Loucy (cell line): ENCODE measurements around the gene SPAG6.

ENCODE experiments used
- EZH2phosphoT487 ChIP-seq: fragments of 200-600 bp; IDR thresholded peaks from 2 replicates; pipeline ENCODE4 v1.6.1; 2018; ENCODE audit warnings: antibody characterized with exemption, mild to moderate bottlenecking, moderate library complexity, borderline replicate concordance
- TF ChIP-seq, protein P1 (sequence below): fragments of 200-600 bp; sonication (generic); conservative IDR thresholded peaks from 2 replicates; pipeline ENCODE4 v1.5.1; 2014; ENCODE audit warnings: mild to moderate bottlenecking, antibody characterized with exemption, low read length

- TF ChIP-seq, protein P1, sequence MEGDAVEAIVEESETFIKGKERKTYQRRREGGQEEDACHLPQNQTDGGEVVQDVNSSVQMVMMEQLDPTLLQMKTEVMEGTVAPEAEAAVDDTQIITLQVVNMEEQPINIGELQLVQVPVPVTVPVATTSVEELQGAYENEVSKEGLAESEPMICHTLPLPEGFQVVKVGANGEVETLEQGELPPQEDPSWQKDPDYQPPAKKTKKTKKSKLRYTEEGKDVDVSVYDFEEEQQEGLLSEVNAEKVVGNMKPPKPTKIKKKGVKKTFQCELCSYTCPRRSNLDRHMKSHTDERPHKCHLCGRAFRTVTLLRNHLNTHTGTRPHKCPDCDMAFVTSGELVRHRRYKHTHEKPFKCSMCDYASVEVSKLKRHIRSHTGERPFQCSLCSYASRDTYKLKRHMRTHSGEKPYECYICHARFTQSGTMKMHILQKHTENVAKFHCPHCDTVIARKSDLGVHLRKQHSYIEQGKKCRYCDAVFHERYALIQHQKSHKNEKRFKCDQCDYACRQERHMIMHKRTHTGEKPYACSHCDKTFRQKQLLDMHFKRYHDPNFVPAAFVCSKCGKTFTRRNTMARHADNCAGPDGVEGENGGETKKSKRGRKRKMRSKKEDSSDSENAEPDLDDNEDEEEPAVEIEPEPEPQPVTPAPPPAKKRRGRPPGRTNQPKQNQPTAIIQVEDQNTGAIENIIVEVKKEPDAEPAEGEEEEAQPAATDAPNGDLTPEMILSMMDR: no peak
- no peak for TF ChIP-seq EZH2phosphoT487
Measured at GRCh38 chr10:22317771-22318565, 27.3 kb upstream of the SPAG6 start.
